Liver (tissue), 9 donors: ENCODE measurements around the gene CTXND1. TPM values are rescaled to one million over a fixed set of nuclear protein-coding genes. Genes with fewer than 3 reads are reported as not detected.

Source experiments
- DNase-seq: peaks from one replicate; pipeline ENCODE4 v3.0.0-alpha.2; 2017; ENCODE audit warnings: low spot score
- H3K27ac ChIP-seq, 2 donors: one replicate each; pipeline ENCODE4 v1.7.0; 2013; ENCODE audit warnings: inconsistent platforms in 2 of 2, low read length in 2 of 2, control low read depth in 1 of 2, low read depth in 1 of 2, mild to moderate bottlenecking in 1 of 2
- H3K27me3 ChIP-seq, 4 donors: one replicate each; pipeline versions ENCODE4 v1.6.1 to v1.7.0; 2013; ENCODE audit warnings: low read length in 3 of 4, inconsistent platforms in 1 of 4, mild to moderate bottlenecking in 1 of 4, moderate library complexity in 1 of 4; ENCODE audit not compliant: control insufficient read depth in 4 of 4, insufficient read depth in 4 of 4
- H3K36me3 ChIP-seq, 4 donors: one replicate each; pipeline versions ENCODE4 v1.6.1 to v1.7.0; 2013; ENCODE audit warnings: low read length in 3 of 4, mild to moderate bottlenecking in 3 of 4, low read depth in 1 of 4, moderate library complexity in 1 of 4; ENCODE audit not compliant: control insufficient read depth in 4 of 4, insufficient read depth in 3 of 4
- H3K4me1 ChIP-seq, 4 donors: one replicate each; pipeline versions ENCODE4 v1.6.1 to v1.7.0; 2013; ENCODE audit warnings: low read length in 3 of 4, mild to moderate bottlenecking in 3 of 4, moderate library complexity in 1 of 4; ENCODE audit not compliant: control insufficient read depth in 4 of 4, insufficient read depth in 4 of 4
- H3K4me3 ChIP-seq, 3 donors: one replicate each; pipeline versions ENCODE4 v1.6.1 to v1.7.0; 2013; ENCODE audit warnings: low read length in 3 of 3, control low read depth in 1 of 3, low read depth in 1 of 3, mild to moderate bottlenecking in 1 of 3
- H3K9ac ChIP-seq, 2 donors: one replicate each; pipeline ENCODE4 v1.7.0; 2013; ENCODE audit warnings: low read length in 2 of 2, mild to moderate bottlenecking in 2 of 2, moderate library complexity in 2 of 2, control low read depth in 1 of 2, low read depth in 1 of 2
- H3K9me3 ChIP-seq, 4 donors: one replicate each; pipeline versions ENCODE4 v1.6.1 to v1.7.0; 2013; ENCODE audit warnings: low read length in 3 of 4; ENCODE audit not compliant: control insufficient read depth in 4 of 4
- ATF3 ChIP-seq: IDR thresholded peaks from 2 replicates; pipeline ENCODE4 v1.6.1; 2016; ENCODE audit warnings: antibody characterized with exemption
- CTCF ChIP-seq: fragments of 150-350 bp; IDR thresholded peaks from 2 replicates; pipeline ENCODE4 v1.5.1; 2017; ENCODE audit warnings: improper control_type of control experiment, low read depth, low read length; ENCODE audit not compliant: missing input control
- EGR1 ChIP-seq, 2 donors: IDR thresholded peaks; 2 replicates each; pipeline ENCODE4 v1.6.1; 2016 to 2018; ENCODE audit warnings: antibody characterized with exemption in 2 of 2, low read depth in 2 of 2
- FOXA1 ChIP-seq: IDR thresholded peaks from 2 replicates; pipeline ENCODE4 v1.6.1; 2016; ENCODE audit warnings: antibody characterized with exemption
- FOXA2 ChIP-seq: IDR thresholded peaks from 2 replicates; pipeline ENCODE4 v1.6.1; 2016; ENCODE audit warnings: antibody characterized with exemption
- GABPA ChIP-seq, 2 donors: IDR thresholded peaks in 1 of 2; conservative IDR thresholded peaks in 1 of 2; 2 replicates each; pipeline ENCODE4 v1.6.1; 2016; ENCODE audit warnings: antibody characterized with exemption in 2 of 2, mild to moderate bottlenecking in 1 of 2, moderate library complexity in 1 of 2
- HNF4A ChIP-seq, 2 donors: conservative IDR thresholded peaks; 2 replicates each; pipeline ENCODE4 v1.6.1; 2016; ENCODE audit warnings: antibody characterized with exemption in 2 of 2, mild to moderate bottlenecking in 2 of 2
- HNF4G ChIP-seq: IDR thresholded peaks from 2 replicates; pipeline ENCODE4 v1.6.1; 2016; ENCODE audit warnings: antibody characterized with exemption
- JUND ChIP-seq, 2 donors: IDR thresholded peaks; 2 replicates each; pipeline ENCODE4 v1.6.1; 2016; ENCODE audit warnings: antibody characterized with exemption in 2 of 2
- MAX ChIP-seq: IDR thresholded peaks from 2 replicates; pipeline ENCODE4 v1.6.1; 2016; ENCODE audit warnings: antibody characterized with exemption
- NR2F2 ChIP-seq: IDR thresholded peaks from 2 replicates; pipeline ENCODE4 v1.6.1; 2016; ENCODE audit warnings: antibody characterized with exemption
- RAD21 ChIP-seq, 2 donors: IDR thresholded peaks; 2 replicates each; pipeline ENCODE4 v1.6.1; 2016; ENCODE audit warnings: antibody characterized with exemption in 2 of 2, mild to moderate bottlenecking in 2 of 2
- REST ChIP-seq: IDR thresholded peaks from 2 replicates; pipeline ENCODE4 v1.6.1; 2016; ENCODE audit warnings: antibody characterized with exemption, mild to moderate bottlenecking
- RXRA ChIP-seq, 2 donors: IDR thresholded peaks; 2 replicates each; pipeline ENCODE4 v1.6.1; 2017 to 2018; ENCODE audit warnings: antibody characterized with exemption in 2 of 2, mild to moderate bottlenecking in 1 of 2
- SP1 ChIP-seq: IDR thresholded peaks from 2 replicates; pipeline ENCODE4 v1.6.1; 2018; ENCODE audit warnings: antibody characterized with exemption, mild to moderate bottlenecking
- TAF1 ChIP-seq: conservative IDR thresholded peaks from 2 replicates; pipeline ENCODE4 v1.6.1; 2016; ENCODE audit warnings: antibody characterized with exemption, mild to moderate bottlenecking
- YY1 ChIP-seq: IDR thresholded peaks from 2 replicates; pipeline ENCODE4 v1.6.1; 2016; ENCODE audit warnings: antibody characterized with exemption, mild to moderate bottlenecking
- ZBTB33 ChIP-seq: IDR thresholded peaks from 2 replicates; pipeline ENCODE4 v1.6.1; 2016; ENCODE audit warnings: antibody characterized with exemption
- WGBS: extraction: QIAGEN DNeasy Blood & Tissue Kit; methylation state at CpG from one replicate; pipeline ENCODE4 v1.1.7; 2013; 5-methylcytosine and 5-hydroxymethylcytosine counted together
- polyA plus RNA-seq, 2 donors: library from polyadenylated mRNA; stranded (reverse) in 1 of 2; unstranded in 1 of 2; fragments of 200-250 nt in 1 of 2; fragments of >200 nt in 1 of 2; fragmentation: Nextera tagmentation in 1 of 2; extraction: Ambion mirVana in 1 of 2; gene quantifications; one replicate each; pipeline versions ENCODE4 v1.2.1 to v1.2.3, GENCODE V29; 2013 to 2015
- total RNA-seq, 2 donors: library from RNA; depleted of rRNA; stranded (reverse); fragments of >200 nt; gene quantifications; one replicate each; pipeline ENCODE4 v1.2.3, GENCODE V29; 2014
- donor health status: healthy.
- donor health status: healthy.
- donor health status: healthy.
- donor health status: healthy.
- donor health status: healthy.

CTXND1 gene
- total and polyA plus RNA-seq, 4 donors = 2.9 to 4.1 (median 3.1) TPM

- peaks cover 8 to 61% (median 44%) of the 10 kb centered on the region in 4 donors for H3K4me1 ChIP-seq
- H3K9me3 ChIP-seq = no peaks in the 10 kb centered on the region
- WGBS = 31% methylated on average over 1 of the region's 1 CpG
- H3K27me3 ChIP-seq = no peaks in the 10 kb centered on the region
- peak overlapping the region; percentile 60 to 80 for H3K27ac ChIP-seq
- TF ChIP-seq ATF3 (no peak), GABPA (IDR thresholded peaks at IDR 0.05 in 1 of 2, conservative IDR thresholded peaks at IDR 0.05 in 1 of 2) (no peak), ZBTB33 (no peak), RXRA (IDR thresholded peaks at IDR 0.05) (no peak), SP1 (no peak), FOXA2 (no peak)
- H3K4me3 ChIP-seq = no peak overlapping the region
- H3K9ac ChIP-seq = no peak overlapping the region
- no peak for DNase-seq
- no peaks in the 10 kb centered on the region for H3K36me3 ChIP-seq
Measured at GRCh38 chr15:80247320-80247719, 4.7 kb downstream of the CTXND1 start.

GRCh38 chr15:80246425-80246894 lies 5.6 kb downstream of the CTXND1 start:
- TF ChIP-seq RXRA (IDR thresholded peaks at IDR 0.05) = peak; percentile 47 to 65
- TF ChIP-seq GABPA (IDR thresholded peaks at IDR 0.05 in 1 of 2, conservative IDR thresholded peaks at IDR 0.05 in 1 of 2) = no peak
- peak; percentile 41 for TF ChIP-seq TAF1
- peak; percentile 86 for TF ChIP-seq YY1
- no peak for TF ChIP-seq ATF3
- TF ChIP-seq REST = peak; percentile 63
- TF ChIP-seq HNF4G = peak; percentile 47
- TF ChIP-seq JUND (IDR thresholded peaks at IDR 0.05) = no peak
- no peak for TF ChIP-seq CTCF
- TF ChIP-seq FOXA2 = no peak
- TF ChIP-seq MAX = no peak
- peak; percentile 83 to 87 for TF ChIP-seq HNF4A (conservative IDR thresholded peaks at IDR 0.05)
- no peak for TF ChIP-seq ZBTB33
- TF ChIP-seq RAD21 (IDR thresholded peaks at IDR 0.05) = peak in 1 of 2 donors; percentile 22
- TF ChIP-seq SP1 = peak; percentile 73
- TF ChIP-seq FOXA1 = no peak
- no peak for TF ChIP-seq NR2F2
- TF ChIP-seq EGR1 (IDR thresholded peaks at IDR 0.05; ENCODE audit: low read depth in 2 of 2) = no peak
- WGBS = 25% methylated on average over 7 of the region's 7 CpGs
- peak overlapping the region; percentile 60 to 80 for H3K27ac ChIP-seq
- no peak for DNase-seq
- no peaks in the 10 kb centered on the region for H3K9me3 ChIP-seq
- no peak overlapping the region for H3K4me3 ChIP-seq
- peaks cover 11 to 70% (median 53%) of the 10 kb centered on the region in 4 donors for H3K4me1 ChIP-seq
- no peaks in the 10 kb centered on the region for H3K36me3 ChIP-seq
- H3K27me3 ChIP-seq = no peaks in the 10 kb centered on the region
- H3K9ac ChIP-seq = peak overlapping the region in 1 of 2 donors; percentile 69
